GM13977 (cell line): ENCODE results near the gene SLC9A8.

Experiments
- DNase-seq: peaks from one replicate; pipeline ENCODE4 v3.0.0; 2012; ENCODE audit warnings: low spot score
- CTCF ChIP-seq: IDR thresholded peaks from 2 replicates; pipeline ENCODE4 v1.5.1; 2012; ENCODE audit warnings: mild to moderate bottlenecking, control low read depth; ENCODE audit not compliant: insufficient read depth; ENCODE audit errors: extremely low read depth, missing control alignments
- in situ Hi-C: fragments of 300-500 bp; cut with MboI; formaldehyde crosslinking; loops from one replicate; pipeline ENCODE4 v1.12.0; 2022; ENCODE audit warnings: low sequenced_read_pairs, low pct_unique_long_range_greater_than_20kb, mixed read lengths, inconsistent platforms; ENCODE audit not compliant: unreplicated experiment

The SLC9A8 gene

GRCh38 chr20:49790077-49790798 lies 22.4 kb upstream of the SLC9A8 start:
- in situ Hi-C loops, result no loop called here
- DNase-seq, result no peak
- no peak for TF ChIP-seq CTCF

DNA sequence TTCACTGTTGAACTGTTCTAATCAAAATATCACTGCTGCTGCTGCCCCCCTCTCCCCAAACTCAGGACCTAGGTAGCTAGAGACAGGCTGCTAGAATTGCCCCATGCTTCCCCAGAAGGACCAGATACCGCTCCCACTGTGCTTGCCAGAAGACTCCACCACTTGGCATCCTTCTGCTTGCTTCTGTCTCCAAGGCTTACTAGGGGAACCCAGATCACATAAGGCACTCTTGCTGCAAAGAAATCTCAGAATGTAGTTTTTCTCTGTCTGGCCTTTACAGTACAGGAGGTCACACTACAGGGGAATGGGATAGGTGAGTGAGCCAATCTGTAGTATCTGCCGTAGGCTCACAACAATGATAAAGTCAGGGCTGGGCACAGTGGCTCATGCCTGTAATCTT lies 21.5 kb upstream of the SLC9A8 start:
- no peak for TF ChIP-seq CTCF
- in situ Hi-C loops, result no loop called here
- DNase-seq, result no peak

DNA sequence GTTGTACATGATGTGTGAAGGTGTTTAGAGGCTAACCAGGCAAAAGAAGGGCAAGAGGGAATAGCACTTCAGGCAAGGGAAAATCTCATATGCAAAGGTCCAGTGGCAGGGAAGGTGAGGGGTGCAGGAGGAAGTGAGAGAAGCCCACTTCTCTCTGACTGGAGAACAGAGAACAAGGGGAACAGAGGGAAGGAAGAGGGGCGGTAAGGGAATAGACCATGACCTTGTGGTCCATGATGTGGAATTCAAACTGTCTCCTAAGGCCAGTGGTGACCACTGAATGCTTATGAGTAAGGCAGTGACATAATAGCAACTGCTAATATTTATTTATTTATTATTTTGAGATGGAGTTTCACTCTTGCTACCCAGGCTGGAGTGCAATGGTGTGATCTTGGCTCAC lies 20.6 kb upstream of the SLC9A8 start:
- DNase-seq, result no peak
- in situ Hi-C loops, result no loop called here
- TF ChIP-seq CTCF, result no peak

- in situ Hi-C loops, result no loop called here
- DNase-seq, result no peak
- TF ChIP-seq CTCF, result no peak
Measured at GRCh38 chr20:49792611-49793010, 20.0 kb upstream of the SLC9A8 start.

GRCh38 chr20:49794336-49795134 lies 18.1 kb upstream of the SLC9A8 start:
- no peak for TF ChIP-seq CTCF
- in situ Hi-C loops, result no loop called here
- no peak for DNase-seq

GRCh38 chr20:49795135-49795424 lies 17.5 kb upstream of the SLC9A8 start:
- in situ Hi-C loops, result no loop called here
- TF ChIP-seq CTCF, result no peak
- no peak for DNase-seq
